Inflammatory macrophage treated with lipopolysaccharide for 1 hour (primary cell): ENCODE measurements around the gene HMCN1.

Experiments
- DNase-seq, 2 donors: peaks; one replicate each; pipeline ENCODE4 v3.0.0-alpha.2; 2020 to 2022

HMCN1 gene

DNA sequence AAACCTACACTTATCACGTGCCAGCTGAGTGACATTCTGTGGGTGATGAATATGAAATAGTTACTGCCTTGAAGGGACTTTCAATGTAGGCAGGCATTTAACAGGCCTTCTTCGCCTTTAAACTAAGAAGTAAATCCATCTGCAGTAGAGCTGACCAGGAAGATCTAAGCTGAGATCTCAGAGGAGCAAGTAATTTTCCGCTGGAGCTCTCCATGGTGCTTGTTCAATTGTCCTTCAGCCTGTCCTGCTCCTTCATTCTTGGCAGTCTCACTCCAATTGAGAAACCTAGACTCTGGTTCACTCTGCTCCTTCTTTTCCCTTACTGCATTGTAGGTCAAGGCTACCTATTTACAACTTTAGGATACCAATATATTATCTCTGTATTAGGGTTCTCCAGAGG, 183.5 kb downstream of the HMCN1 start:
- no peak for DNase-seq

DNA sequence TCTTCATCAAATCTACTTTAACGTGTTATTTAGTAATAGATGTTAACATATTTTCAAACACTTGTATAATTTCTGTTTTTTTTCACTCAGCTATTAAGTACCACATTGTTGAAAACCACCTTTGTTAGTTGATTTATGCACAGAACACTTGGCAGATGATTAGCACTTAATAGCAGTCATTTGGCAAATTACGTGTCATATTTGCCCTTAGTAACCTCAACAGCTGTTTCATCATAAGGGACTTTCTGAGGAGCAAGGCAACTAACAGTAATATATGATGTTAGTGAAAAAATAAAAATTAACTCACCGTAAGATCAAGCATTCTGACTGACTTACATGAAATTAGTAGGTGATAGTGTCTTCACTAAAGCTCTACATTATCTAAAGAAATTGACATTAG, 186.4 kb downstream of the HMCN1 start:
- no peak for DNase-seq

DNA sequence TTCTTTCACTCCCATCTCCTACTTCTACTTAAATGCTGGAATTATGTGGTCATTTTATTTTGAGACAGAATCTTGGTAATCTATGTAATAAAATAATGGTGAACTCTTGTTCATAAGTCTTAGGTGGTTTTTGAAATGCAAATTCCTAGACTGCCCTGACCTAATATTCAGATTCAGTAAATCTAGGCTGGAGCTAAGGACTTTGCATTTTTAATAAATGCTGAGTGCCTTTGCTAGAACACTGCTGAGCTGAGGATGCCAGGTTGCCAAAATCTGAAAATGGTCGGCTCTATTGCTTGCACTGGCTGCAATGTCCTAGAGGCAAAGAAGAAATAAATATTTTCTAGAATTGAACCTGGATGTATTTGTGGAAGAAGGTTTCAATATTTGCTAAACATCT, 187.4 kb downstream of the HMCN1 start:
- no peak for DNase-seq

DNA sequence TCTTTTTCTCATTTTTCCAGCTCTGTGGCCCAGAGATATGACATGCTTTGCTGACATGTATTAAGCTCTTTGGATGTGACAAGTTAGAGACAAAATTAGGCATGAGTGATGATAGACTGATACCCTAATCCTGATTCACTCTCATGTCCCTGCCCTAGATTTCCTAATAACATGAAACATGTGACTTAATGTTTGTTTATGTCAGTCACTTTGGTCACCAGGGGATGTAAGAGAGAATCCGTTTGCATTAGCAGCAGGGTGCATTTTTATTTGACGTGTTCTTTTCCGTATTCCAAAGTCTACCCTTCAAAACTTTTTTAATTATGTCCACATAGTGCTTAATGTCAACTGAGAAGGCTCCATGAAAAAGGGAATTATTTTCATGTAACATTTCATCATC, 192.4 kb downstream of the HMCN1 start:
- no peak for DNase-seq

DNA sequence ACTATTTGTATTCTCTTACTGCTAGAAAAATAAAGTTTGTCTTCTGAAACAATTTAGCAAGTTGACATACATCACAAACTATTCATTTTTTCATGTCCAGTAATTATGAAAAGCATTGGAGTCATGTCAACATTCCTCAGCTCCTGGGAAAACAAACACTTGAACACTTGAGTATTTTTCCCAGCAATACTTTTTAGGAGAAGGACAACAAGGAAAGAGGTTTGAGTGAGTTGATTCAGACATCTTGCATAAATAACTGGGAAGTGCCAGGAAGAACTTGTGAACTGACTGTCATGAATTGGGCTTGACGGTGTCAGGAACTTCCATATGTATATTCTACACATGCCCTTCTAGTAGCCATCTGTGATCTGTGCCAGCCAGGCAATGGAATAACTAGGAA, 195.6 kb downstream of the HMCN1 start:
- DNase-seq: no peak

DNA sequence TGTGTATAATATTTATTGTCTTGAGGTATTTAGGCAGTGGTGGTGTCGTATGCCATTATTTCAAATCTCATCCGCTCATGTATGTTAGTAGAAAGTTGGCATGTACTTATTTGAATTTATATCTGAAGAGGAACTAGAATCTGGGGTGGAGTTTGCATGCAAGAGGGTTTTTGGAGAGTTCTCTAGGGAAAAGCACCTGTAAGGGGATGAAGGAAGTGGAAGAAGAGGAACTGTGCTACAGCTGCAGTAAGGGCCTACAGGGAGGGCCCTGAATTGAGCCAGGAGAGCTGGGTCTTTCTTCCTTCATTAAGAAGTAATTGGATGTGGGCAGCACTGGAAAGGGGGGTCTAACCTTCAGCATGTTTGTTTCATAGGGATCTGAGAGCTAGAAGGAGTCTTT, 197.2 kb downstream of the HMCN1 start:
- no peak for DNase-seq

DNA sequence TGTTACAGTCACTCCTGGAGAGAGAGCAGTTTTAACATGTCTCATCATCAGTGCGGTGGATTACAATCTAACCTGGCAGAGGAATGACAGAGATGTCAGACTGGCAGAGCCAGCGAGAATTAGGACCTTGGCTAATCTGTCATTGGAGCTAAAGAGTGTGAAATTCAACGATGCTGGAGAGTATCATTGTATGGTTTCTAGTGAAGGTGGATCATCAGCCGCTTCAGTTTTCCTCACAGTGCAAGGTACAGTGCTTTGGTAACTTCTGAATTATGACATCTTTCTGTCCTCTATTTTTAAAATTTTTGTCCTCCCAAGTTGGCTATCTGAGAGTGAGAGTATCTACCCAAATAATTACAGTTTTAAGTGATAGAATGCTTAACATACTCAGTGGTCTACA, 199.4 kb downstream of the HMCN1 start:
- no peak for DNase-seq

DNA sequence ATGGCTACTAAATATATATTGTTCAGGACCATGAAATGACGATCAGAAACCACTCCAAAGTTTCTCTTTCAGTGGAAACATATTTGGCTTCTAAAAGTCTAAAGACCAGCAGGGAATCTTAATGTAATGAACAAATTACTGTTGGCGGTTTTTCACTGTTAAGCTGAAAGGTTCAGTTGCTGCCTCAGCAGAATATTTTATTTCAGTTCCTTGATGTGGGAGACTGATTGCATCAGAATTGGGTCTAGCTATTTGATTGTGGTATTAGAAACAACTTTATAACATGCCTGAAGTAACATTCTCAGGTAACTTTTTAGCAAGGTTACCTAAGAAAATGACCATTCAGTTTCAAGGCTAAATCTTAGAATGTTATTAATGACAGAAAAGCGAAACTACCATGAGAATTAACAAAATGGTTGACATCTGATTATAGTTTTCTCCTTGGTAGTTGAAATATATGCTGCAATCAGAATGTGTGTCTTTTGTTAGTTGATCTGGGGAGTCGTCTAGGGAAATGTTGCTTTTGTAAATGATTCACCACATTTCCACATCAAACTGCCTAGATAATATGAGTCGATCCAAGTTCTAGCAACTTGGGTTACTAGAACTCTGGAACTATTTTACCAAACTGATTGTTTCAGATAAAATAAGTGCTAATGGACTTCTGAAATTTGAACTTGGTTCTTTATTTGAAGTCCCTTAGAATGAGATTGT, 200.4 kb downstream of the HMCN1 start:
- no peak for DNase-seq

DNA sequence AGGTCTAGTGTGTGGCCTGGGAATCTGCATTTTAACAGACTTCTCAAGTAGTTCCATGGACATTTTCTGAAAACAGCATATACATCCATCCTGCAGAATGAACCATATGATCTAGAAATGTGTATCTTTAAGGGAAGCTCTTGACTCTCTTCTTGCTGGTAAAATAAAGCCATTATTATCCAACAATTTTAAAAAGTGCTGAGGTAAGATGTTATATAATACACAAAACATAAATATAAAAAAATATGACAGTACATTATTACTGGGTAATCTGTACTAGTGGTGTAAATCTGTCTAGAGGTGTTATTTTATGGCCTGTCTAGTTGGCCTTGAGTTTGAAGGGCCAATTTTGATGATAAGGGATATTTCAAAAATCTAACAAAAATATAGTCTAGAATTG, 201.2 kb downstream of the HMCN1 start:
- DNase-seq: no peak

DNA sequence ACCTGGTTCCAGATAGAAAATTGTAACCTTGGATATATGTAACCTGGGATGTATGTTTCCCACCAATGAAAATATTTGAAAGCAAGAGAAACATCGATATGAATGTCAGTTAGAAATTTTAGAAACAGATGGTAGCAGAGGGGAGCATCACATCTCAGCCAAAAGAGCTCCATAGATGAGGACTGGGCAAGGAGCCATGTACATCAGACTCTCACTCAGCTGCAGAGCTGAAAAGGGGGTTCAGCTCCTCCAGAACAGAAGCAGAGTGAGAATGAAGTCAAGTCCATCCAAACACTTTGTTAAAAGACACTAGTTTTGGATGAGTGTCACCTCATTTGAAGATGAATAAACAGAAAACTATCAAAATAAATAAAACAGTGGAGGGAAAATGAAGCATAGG, 202.4 kb downstream of the HMCN1 start:
- no peak for DNase-seq

DNA sequence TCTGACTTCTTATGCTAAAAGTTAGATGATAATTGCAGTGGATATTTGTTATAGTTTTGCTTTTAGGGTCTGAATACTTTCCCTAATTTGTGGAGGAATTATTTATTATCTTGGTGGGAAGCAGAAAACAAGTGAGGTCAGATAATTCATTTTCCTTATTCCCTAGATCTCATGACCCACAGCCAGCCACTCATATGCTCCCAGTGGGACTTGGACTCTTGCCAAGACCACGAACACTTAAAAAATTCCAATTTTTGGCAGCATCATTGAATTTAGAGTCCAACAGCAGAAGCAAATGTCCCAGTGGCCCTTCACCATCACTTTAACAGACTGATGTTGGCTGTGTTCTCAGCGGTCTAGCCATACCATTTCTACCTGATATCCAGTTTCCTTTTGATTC, 204.2 kb downstream of the HMCN1 start:
- no peak for DNase-seq

DNA sequence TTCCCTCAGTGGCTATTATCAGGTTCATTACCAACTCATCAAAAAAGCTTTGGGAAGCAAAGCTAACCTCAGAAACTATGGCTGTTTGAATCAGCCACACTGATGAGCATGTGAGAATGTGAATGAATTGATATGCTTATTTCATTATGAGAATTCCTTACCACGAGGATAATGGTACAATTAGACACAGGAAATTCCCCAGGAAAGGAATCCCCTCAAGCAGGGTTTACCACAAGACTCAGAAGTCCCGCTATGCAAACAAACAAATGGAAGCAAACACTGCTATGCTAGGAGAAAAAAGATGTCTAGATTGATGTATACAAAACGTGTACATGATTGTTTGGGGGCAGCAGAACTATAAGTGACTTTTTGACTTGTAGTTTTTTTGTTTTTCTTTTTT, 205.0 kb downstream of the HMCN1 start:
- DNase-seq: no peak

DNA sequence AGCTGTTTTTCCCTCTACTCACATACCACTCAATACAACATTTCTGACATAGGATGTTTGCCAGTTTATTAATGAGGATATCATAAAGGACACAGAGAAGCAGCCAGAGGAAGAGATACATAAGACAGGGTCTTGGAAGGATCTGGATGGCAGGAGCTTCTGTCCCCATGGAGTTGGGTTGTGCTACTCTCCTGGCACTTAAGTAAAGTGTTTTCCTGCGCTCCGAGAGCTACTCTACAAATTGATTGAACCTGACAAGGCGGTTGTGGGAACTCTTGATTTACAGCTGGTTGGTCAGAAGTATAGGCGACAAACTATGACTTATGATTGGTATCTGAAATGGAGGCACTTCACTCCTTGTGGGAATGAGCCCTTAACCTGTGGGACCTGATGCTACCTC, 208.8 kb downstream of the HMCN1 start:
- no peak for DNase-seq

DNA sequence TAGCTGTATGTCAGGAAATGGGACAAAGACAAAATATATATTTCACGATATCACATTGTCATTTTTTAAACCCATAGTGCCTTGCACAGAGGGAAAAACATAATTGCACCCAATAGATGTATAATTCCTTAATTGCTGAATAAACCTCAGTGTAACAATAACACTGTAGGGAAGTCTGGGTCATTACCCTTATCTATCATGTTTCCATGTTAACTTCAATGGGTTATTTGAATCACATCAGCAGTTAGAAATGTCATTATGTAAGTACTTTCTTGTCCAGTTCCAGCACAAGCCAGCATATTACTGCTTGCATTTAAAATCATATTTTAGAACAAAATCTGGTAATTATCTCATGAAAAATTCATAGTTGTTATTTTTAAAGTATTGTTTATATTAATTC, 222.7 kb downstream of the HMCN1 start:
- DNase-seq: no peak

DNA sequence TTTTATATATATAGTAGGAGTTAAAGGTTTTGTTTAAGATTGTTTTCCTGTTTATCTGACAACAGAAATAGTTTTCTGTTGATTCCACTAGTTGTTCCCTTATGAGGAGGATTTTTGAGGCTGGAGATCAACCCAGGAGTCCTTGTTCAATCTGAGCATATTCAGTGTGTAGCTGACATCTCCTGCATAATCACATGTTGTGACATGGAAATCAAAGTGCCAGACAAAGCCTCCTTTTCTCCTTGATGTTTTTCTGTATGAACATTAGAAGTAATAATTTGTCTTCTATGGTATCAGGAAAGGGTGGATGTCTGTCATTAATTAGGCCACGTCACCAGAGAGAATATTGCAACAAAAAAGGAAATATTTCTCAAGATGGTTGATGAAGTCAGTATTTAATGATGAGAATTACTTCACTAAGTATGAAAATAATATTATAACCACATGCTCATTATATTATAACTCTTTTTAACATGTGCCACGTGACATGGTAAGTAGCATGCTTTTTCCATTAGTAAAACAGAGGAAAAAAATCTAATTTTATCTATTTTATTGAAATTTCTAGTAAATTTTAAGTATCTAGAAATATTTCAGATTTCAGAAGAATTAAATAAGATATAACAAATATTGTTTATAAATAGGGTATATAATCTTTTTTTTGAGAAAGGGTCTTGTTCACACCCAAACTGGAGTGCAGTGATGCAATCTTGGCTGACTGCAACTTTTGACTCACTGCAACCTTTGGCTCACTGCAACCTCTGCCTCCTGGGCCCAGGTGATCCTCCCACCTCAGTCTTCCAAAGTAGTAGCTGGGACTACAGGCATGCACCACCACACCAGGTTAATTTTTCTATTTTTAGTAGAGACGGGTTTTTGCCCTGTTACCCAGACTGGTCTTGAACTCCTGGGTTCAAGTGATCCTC, 223.5 kb downstream of the HMCN1 start:
- DNase-seq: no peak

DNA sequence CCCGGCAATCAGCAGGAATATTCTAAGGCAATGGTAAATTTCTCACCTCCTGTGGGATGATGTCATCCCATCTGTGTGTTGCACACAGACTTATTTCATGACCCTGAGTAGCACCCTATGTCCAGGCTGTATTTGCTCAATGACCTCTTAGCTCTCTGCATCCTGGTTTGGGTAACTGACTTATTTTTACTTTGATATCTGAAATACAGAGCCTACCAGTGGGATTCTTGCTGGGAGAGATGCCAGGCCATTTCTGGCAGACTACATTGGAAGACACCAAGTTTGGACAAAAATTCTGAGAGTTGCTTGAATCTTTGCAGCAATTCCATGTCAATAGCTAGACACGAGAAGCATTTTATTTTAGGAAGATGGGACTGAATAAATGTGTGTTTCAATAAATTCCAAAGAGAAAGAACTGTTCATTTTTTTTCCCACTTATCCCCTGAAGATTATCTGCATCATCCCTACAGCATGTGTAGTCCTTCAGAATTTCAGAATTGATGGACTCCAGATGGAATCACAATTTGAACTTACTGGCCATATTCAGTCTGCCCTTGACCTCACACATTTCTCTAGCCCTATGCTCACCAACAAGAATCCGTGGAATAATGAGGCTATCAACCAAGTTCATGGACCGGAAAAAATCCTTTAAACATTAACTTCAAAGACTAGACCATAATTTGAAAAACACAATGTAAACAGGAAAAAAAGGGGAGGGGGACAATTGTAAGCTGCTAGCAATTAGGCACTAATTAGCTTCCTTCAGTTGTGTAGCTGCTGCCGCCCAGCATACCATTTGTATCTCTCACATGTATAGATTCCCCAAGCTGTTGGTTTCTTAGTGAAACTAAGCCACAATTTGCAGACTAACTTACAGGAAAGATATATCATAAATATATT, 226.5 kb downstream of the HMCN1 start:
- no peak for DNase-seq

DNA sequence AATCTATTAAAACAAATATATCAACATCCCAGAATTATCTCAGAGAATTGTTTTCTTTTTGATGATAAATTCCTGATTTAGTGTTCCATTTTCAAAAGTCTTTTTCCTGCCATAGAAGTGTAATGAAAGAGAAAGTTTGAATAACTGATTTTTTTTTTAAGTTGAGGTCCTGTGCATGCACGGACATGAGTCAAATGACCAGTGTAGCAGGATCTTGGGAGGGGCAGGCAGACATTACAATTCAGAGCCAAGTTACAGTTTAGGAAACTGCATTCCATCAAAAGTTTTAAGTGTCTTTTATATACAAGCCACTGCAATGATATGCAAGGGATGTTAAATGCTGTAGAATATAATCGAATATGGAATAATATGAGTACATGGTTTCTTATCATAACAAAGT, 227.5 kb downstream of the HMCN1 start:
- no peak for DNase-seq

DNA sequence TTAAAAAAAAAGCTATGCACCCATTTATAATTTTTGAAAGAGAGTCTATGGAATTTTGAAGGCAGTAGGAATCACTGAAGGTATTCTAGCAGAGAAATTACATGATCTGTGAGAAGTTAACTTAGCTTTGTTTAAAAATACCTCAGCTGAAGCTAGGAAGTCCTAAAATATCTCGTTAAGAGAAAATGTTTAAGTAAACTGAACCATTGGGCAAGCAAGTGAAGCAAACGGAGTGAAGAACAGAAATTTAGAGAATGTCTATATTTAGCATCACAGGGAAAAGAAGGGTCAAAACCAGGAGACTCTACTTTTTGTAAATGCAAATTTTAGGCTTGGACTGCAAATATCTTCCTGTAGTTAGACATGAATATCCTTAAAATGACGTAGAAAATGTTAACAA, 230.8 kb downstream of the HMCN1 start:
- no peak for DNase-seq

DNA sequence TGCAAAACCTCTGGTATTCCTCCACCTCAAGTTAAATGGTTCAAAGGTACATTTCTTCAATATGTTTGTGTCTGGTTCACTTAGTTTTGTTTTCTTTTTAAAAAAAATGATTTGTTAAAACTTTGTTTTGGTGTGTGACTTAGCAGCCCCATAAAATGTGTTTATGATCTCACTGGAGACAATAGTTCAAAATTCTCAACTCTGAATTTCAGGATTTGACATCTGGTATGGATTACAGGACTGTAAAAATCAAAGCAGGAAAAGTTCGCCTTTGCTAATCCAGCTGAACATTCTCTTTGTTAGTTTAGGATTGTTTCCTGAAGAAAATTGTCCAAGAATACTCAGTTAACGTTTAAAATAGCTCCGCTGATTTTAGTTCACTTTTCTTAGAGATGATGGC, 231.7 kb downstream of the HMCN1 start:
- DNase-seq: no peak

DNA sequence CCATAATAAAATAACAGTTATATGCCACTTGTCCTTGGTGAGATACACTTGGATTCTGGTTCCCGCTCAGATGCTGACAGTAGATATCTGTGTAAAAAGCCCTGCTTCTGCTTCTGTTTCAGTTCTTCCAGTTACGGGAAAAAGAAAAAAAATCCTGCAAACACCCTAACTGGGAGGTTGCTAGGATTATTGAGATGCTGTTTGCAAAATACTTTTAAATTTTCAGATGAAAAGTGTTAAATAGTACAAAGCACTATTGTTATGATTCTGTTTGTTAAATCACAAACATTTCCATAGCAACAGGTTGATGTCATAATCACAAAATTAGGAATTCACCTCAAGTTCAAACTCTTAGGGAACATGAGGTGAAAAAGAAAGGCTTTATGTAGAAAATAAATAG, 232.3 kb downstream of the HMCN1 start:
- no peak for DNase-seq

DNA sequence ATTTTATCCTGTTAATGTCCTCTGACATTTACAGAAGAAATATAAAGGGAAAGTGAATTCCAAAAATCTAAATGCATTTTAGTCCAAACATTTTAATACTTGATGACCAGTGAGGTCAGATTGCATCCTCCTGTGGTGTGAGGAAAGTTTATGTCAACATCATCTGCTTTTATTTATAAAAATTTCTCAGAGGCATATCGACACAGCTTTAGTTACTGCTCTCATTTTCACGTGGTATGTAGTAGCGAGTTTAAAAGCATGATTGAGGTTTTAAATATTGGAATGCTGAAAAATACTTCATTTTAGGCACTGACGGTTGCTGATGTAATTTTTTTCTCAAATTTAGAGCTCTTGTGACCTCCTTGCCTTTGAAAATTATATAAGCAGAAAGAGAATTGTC, 234.8 kb downstream of the HMCN1 start:
- DNase-seq: no peak

DNA sequence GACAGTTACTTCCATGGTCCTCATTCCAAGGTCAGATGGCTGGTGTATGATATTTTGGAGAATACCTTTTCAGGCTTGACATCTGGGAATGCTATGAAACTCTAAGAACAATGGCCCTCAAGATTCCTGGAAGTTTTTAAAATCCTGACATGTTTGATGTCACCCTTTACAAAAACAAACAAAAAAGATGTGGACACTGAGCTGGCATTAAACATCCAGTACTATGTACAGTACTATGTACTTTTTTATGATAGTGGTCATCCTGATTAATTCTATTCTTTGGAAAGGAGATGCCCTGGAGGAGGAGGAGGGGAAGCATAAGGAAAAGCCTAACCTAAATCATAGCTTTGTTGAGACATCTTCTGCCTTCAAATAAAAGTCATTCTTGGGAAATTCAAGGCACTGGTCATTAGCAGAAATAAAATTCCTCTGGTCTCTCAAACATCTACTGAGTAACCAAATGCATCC, 235.4 kb downstream of the HMCN1 start:
- DNase-seq: no peak

DNA sequence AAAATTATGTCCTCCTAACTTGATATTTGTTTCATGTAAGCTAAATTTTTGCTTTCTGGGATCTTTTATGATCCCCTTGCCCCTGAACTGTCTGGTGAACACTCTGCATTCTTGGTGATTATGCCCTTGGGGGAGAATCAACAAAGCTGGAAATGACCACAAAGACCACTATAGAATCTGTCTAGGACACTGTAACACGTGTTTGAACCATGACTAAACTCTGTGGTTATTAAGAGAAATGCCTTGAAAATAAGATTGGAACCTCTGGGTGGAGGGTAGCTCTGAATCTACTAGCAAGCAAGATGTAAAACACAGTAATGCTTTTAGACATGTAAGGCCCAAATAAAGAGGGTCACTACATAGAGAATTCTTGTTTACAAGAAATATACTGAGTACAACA, 237.5 kb downstream of the HMCN1 start:
- no peak for DNase-seq
